Endothelial cell (in vitro differentiated cells): ENCODE results near the gene SLC9A4. TPM values are rescaled to one million over a fixed set of nuclear protein-coding genes. Genes with fewer than 3 reads are reported as not detected.

Experiments
- DNase-seq: peaks from one replicate; pipeline ENCODE4 v3.0.0; 2021; ENCODE audit warnings: low spot score
- H3K27ac Mint-ChIP-seq: one replicate; pipeline ENCODE4 v1.8.0; 2021; ENCODE audit warnings: mixed read lengths, inconsistent platforms; ENCODE audit not compliant: unreplicated experiment
- H3K27me3 Mint-ChIP-seq: one replicate; pipeline ENCODE4 v1.8.0; 2021; ENCODE audit warnings: mild to moderate bottlenecking, moderate library complexity, mixed read lengths, inconsistent platforms; ENCODE audit not compliant: unreplicated experiment
- H3K36me3 Mint-ChIP-seq: one replicate; pipeline ENCODE4 v1.8.0; 2021; ENCODE audit warnings: mild to moderate bottlenecking, low read depth, mixed read lengths, inconsistent platforms; ENCODE audit not compliant: unreplicated experiment
- H3K4me1 Mint-ChIP-seq: one replicate; pipeline ENCODE4 v1.8.0; 2021; ENCODE audit warnings: mild to moderate bottlenecking, mixed read lengths, inconsistent platforms; ENCODE audit not compliant: unreplicated experiment
- H3K4me3 Mint-ChIP-seq: one replicate; pipeline ENCODE4 v1.8.0; 2021; ENCODE audit warnings: mild to moderate bottlenecking, mixed read lengths, inconsistent platforms; ENCODE audit not compliant: unreplicated experiment
- H3K9me3 Mint-ChIP-seq: one replicate; pipeline ENCODE4 v1.8.0; 2021; ENCODE audit warnings: mixed read lengths, inconsistent platforms; ENCODE audit not compliant: unreplicated experiment
- CTCF ChIP-seq: fragments of 200-600 bp; sonication (generic); IDR thresholded peaks from one replicate; pipeline ENCODE4 v1.5.0; 2021; ENCODE audit warnings: antibody characterized with exemption; ENCODE audit not compliant: unreplicated experiment
- total RNA-seq: library from RNA; stranded (reverse); fragmentation: NEBNext Ultra II Directional; extraction: Animal tissue kit (Norgen Biotek cat#: 25700); gene quantifications from one replicate; pipeline ENCODE4 v1.2.1, GENCODE V29; 2021; ENCODE audit not compliant: unreplicated experiment

SLC9A4 gene
- total RNA-seq, 1 donor from 2014 or later: 0.08 TPM

DNA sequence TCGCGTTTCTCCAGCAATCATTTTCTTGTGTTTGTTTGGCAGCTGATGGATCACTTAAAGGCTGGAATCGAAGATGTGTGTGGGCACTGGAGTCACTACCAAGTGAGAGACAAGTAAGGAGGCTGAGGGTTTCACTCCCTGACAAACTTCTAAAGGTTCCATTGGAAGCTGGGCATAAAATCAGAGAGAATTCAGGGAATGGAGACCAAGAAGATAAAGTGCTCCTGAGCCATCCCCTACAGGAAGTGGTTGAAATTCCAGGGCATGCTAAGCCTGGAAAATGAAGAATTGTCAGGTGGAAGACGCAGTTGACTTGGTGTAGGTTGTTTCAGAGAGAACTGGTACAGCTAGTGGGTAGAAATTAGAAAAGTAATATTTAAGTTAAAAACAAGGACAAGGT lies 39.1 kb downstream of the SLC9A4 start:
- H3K4me3 Mint-ChIP-seq: no peak overlapping the region
- peaks cover 3% of the 10 kb centered on the region for H3K27me3 Mint-ChIP-seq
- no peak for TF ChIP-seq CTCF
- H3K27ac Mint-ChIP-seq: no peak overlapping the region
- H3K4me1 Mint-ChIP-seq: no peaks in the 10 kb centered on the region
- peaks cover 4% of the 10 kb centered on the region for H3K9me3 Mint-ChIP-seq
- DNase-seq: no peak
- no peaks in the 10 kb centered on the region for H3K36me3 Mint-ChIP-seq

- peaks cover 3% of the 10 kb centered on the region for H3K27me3 Mint-ChIP-seq
- peaks cover 4% of the 10 kb centered on the region for H3K9me3 Mint-ChIP-seq
- TF ChIP-seq CTCF: no peak
- no peaks in the 10 kb centered on the region for H3K36me3 Mint-ChIP-seq
- H3K27ac Mint-ChIP-seq: no peak overlapping the region
- H3K4me1 Mint-ChIP-seq: no peaks in the 10 kb centered on the region
- DNase-seq: no peak
- no peak overlapping the region for H3K4me3 Mint-ChIP-seq
Measured at GRCh38 chr2:102513355-102513939, 40.4 kb downstream of the SLC9A4 start.

GRCh38 chr2:102514061-102514785 lies 41.2 kb downstream of the SLC9A4 start:
- no peak for TF ChIP-seq CTCF
- Mint-ChIP-seq H3K4me1 (no peaks in the 10 kb centered on the region), H3K27ac (no peak overlapping the region), H3K9me3 (peaks cover 4% of the 10 kb centered on the region), H3K4me3 (no peak overlapping the region), H3K27me3 (peaks cover 3% of the 10 kb centered on the region), H3K36me3 (no peaks in the 10 kb centered on the region)
- no peak for DNase-seq

GRCh38 chr2:102515851-102516250 lies 42.8 kb downstream of the SLC9A4 start:
- no peak overlapping the region for H3K4me3 Mint-ChIP-seq
- H3K9me3 Mint-ChIP-seq: no peaks in the 10 kb centered on the region
- peaks cover 3% of the 10 kb centered on the region for H3K27me3 Mint-ChIP-seq
- TF ChIP-seq CTCF: no peak
- H3K4me1 Mint-ChIP-seq: no peaks in the 10 kb centered on the region
- H3K27ac Mint-ChIP-seq: no peak overlapping the region
- H3K36me3 Mint-ChIP-seq: no peaks in the 10 kb centered on the region
- DNase-seq: no peak

GRCh38 chr2:102518170-102518569 lies 45.1 kb downstream of the SLC9A4 start:
- no peak overlapping the region for H3K4me3 Mint-ChIP-seq
- TF ChIP-seq CTCF: no peak
- no peaks in the 10 kb centered on the region for H3K36me3 Mint-ChIP-seq
- H3K27me3 Mint-ChIP-seq: no peaks in the 10 kb centered on the region
- DNase-seq: no peak
- no peak overlapping the region for H3K27ac Mint-ChIP-seq
- H3K4me1 Mint-ChIP-seq: no peaks in the 10 kb centered on the region
- H3K9me3 Mint-ChIP-seq: no peaks in the 10 kb centered on the region
